ENCODE measurements around the gene FLRT1.

Gene FLRT1

GRCh38 chr11:64023712-64024710 lies 11.7 kb upstream of the FLRT1 start:
- DNase-seq (ENCODE audit: low read depth in 2 of 2): no peak

- no peak for DNase-seq (ENCODE audit: low read depth in 2 of 2)
Measured at GRCh38 chr11:64025205-64025604, 10.5 kb upstream of the FLRT1 start.

DNA sequence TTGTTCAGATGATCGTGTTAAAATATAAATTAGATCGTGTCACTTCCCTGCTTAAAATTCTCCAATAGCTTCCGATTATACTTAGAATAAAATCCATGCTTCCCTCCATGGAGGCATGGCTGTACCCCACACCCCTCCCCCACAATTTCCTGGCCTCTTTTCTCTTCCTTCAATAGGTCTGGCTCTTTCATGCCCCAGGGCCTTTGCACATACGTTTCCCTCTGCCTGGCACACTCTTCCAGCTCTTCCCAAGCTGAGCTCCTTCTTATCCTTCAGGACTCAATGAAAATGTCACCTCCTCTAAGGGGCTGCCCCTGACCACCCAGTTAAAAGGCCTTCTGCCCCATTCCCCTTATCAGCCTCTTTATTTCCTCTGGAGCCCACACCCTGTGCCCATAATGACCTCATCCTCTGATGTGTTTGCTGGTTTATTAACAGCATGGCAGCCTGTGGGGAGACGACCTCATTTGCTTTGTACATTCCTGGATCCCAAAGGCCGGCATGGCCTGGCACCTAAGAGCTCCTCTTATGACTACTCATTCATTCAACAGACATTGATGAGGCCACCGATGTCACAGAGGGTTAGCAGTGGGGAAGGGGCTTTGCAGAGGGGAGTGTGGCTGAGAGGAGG lies 9.0 kb upstream of the FLRT1 start:
- no peak for DNase-seq (ENCODE audit: low read depth in 2 of 2)

- DNase-seq (ENCODE audit: low read depth in 2 of 2): no peak
Measured at GRCh38 chr11:64027651-64028397, 7.9 kb upstream of the FLRT1 start.

DNA sequence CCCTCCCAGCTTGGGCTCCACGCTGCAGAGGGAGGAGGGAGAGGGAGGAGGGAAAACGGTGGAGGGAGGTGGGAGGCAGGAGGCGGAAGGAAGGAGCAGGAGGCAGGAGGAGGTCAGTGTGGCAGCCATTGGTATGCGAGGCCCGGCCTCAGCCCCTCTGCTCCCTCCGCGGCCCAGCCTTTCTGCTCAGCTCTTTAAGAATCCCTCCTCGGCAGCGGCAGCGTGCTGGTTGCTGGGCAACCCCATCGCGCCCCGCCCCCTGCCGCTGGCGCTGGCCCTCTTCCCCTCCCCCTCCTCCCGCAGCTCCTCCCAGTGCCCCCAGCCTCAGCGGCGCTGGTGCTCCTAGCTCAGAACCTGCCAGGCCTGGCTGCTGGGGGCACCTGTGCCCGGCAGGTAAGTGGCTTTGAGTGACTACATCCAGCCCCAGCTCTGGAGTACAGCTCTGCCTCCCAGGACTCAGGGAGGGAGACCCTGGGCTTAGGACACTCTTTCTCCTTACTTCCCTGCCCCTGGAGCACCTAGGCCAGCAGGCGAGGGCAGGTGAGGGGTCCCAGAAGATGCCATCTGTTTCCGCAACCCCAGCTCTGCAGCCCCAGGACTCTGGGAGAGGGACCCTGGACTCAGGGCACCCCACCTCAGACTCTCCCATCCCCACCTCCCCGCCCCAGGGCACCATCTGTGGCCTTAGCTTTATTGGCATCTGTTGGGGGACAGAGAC lies 7.2 kb upstream of the FLRT1 start:
- no peak for DNase-seq (ENCODE audit: low read depth in 2 of 2)

DNA sequence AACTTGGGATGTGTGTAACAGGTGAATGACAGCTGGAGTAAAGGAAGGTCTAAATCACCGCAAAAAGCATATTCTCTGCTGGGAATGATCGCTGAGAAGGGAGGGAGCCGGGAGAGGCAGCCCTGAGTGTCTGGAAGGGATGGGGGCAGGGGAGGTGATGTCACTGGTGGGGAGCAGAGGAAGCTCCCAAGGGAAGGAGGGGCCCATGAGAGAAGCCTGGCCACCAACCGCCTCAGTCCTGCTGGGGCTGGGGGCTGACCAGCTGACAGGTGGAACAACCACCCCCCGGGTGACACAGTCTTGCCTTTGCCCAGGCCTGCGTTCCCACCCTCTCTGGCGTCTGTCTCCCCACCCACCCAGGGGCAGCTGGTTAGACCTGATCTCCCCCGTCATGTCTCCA lies 6.0 kb upstream of the FLRT1 start:
- DNase-seq (ENCODE audit: low read depth in 2 of 2): no peak

- no peak for DNase-seq (ENCODE audit: low read depth in 2 of 2)
Measured at GRCh38 chr11:64031001-64031400, 4.7 kb upstream of the FLRT1 start.

DNA sequence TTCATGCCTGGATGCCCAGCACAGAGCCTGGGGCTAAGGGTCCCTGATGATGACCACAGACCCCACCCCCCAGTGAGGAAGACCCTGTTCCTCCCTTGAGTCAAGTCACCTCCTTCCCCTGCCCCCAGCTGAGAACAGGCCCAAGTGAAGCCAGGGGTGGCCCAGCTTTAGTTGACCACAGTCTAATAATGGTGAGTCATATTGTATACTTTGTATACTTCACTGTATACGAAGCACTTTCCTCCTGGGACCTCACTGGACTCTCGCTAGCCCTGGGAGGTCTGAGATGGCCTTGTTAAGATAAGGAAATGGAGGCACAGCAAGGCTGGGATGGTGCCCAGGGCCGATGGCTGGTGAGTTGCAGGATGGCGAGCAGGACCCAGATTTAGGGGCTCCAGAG lies 3.7 kb upstream of the FLRT1 start:
- DNase-seq (ENCODE audit: low read depth in 2 of 2): no peak

DNA sequence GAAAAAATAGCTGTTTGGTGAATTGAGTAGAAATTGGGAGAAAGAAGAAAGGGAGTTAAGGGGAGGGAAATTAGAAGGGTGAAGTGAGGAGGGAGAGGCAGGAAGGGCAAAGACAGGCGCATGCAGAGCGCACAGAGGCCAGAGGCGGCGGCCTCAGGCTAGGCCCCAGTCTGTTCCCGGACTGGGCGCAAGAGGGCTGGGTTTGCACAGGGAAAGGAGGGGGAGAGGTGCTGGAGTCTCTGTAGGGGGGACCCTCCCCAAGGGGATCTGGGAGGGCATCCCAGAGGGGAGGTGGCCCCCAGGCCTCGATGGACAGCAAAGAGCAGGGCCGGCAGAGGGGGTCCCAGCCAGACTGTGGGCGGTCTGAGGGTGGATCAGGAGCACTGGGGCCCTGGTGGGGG lies 1.3 kb upstream of the FLRT1 start:
- no peak for DNase-seq (ENCODE audit: low read depth in 2 of 2)

- no peak for DNase-seq (ENCODE audit: low read depth in 2 of 2)
Measured at GRCh38 chr11:64035081-64035524, 628 bp upstream of the FLRT1 start.

GRCh38 chr11:64036087-64037026 lies 626 bp downstream of the FLRT1 start:
- no peak for DNase-seq (ENCODE audit: low read depth in 2 of 2)

GRCh38 chr11:64037027-64037634 lies 1.4 kb downstream of the FLRT1 start:
- DNase-seq (ENCODE audit: low read depth in 2 of 2): no peak

GRCh38 chr11:64038500-64038899 lies 2.8 kb downstream of the FLRT1 start:
- DNase-seq (ENCODE audit: low read depth in 2 of 2): no peak

DNA sequence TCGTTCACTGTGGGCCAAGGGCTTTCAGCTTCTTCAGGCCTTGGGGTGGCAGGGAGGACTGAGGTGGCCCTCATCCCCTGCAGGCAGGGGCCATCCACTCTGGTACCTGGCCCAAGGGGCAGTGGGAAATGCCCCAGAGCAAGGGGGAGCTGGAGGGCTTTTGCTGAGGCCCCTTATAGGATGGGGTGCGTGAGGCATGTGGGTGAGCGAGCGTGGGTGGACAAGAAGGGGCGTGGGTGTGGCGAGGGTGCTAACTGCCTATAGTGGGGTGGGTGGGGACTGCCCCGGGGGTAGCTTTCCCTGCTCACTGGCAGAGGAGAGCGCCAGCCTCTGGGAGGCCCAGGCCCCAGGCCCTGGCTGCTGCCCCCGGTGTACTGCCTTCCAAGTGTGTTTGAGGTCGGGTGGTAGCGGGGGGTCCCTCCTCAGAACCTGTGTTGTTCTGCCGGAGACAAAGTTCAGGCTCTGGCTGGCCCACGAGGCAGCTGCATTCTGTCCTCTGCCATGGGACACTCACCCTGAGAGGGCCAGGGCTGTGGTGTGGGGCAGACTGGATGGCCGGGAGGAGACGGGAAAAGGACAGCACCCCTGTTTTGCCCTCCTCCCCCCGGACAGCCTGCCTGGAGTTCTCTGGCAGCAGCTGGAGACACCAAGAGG lies 3.4 kb downstream of the FLRT1 start:
- no peak for DNase-seq (ENCODE audit: low read depth in 2 of 2)

- DNase-seq (ENCODE audit: low read depth in 2 of 2): no peak
Measured at GRCh38 chr11:64040684-64041322, 5.1 kb downstream of the FLRT1 start.

GRCh38 chr11:64041846-64042245 lies 6.1 kb downstream of the FLRT1 start:
- DNase-seq (ENCODE audit: low read depth in 2 of 2): no peak

GRCh38 chr11:64042301-64042700 lies 6.6 kb downstream of the FLRT1 start:
- no peak for DNase-seq (ENCODE audit: low read depth in 2 of 2)

- no peak for DNase-seq (ENCODE audit: low read depth in 2 of 2)
Measured at GRCh38 chr11:64043545-64043944, 7.8 kb downstream of the FLRT1 start.
